ENCODE data around the gene MAP3K7. TPM values are rescaled to one million over a fixed set of nuclear protein-coding genes. Genes with fewer than 3 reads are reported as not detected.

Gene MAP3K7
- total and polyA plus RNA-seq, 10 donors = 15.6 to 56.9 (median 39.8) TPM

GRCh38 chr6:90521955-90522354, 64.9 kb downstream of the MAP3K7 start:
- no peak overlapping the region for H3K4me3 ChIP-seq
- no peak for TF ChIP-seq CTCF (IDR thresholded peaks at IDR 0.05 in 8 of 11, conservative IDR thresholded peaks at IDR 0.05 in 3 of 11)
- no peak for TF ChIP-seq POLR2AphosphoS5 (IDR thresholded peaks at IDR 0.05)
- no peak for TF ChIP-seq POLR2A (IDR thresholded peaks at IDR 0.05)
- DNase-seq = no peak
- no peak overlapping the region for H3K27ac ChIP-seq
- H3K9me3 ChIP-seq = no peaks in the 10 kb centered on the region
- no peaks in the 10 kb centered on the region for H3K27me3 ChIP-seq (replicated peaks in 1 of 7)
- peaks cover 0 to 4% (median 0%) of the 10 kb centered on the region in 6 donors for H3K4me1 ChIP-seq
- peaks cover 0 to 81% (median 47%) of the 10 kb centered on the region in 6 donors for H3K36me3 ChIP-seq
- 96 to 99% (median 98%) methylated on average over 1 of the region's 1 CpG for WGBS, 5 donors
- intact Hi-C loops (cut with DNase I; ENCODE audit: low total_unique reads) = no loop called here

- intact Hi-C loops (cut with DNase I; ENCODE audit: low total_unique reads) = no loop called here
These were observed 70.7 kb downstream of the MAP3K7 start for GRCh38 chr6:90516074-90516660.

GRCh38 chr6:90514496-90514895, 72.4 kb downstream of the MAP3K7 start:
- H3K36me3 ChIP-seq = peaks cover 0 to 91% (median 46%) of the 10 kb centered on the region in 6 donors
- H3K4me1 ChIP-seq = no peaks in the 10 kb centered on the region
- TF ChIP-seq POLR2AphosphoS5 (IDR thresholded peaks at IDR 0.05) (no peak), POLR2A (IDR thresholded peaks at IDR 0.05) (no peak), CTCF (IDR thresholded peaks at IDR 0.05 in 8 of 11, conservative IDR thresholded peaks at IDR 0.05 in 3 of 11) (no peak)
- no peak overlapping the region for H3K27ac ChIP-seq
- peaks cover 0 to 7% (median 3%) of the 10 kb centered on the region in 8 donors for H3K9me3 ChIP-seq
- no peaks in the 10 kb centered on the region for H3K27me3 ChIP-seq (replicated peaks in 1 of 7)
- 62 to 97% (median 85%) methylated on average over 3 of the region's 3 CpGs for WGBS, 5 donors
- no peak for DNase-seq
- H3K4me3 ChIP-seq = no peak overlapping the region
- intact Hi-C loops (cut with DNase I; ENCODE audit: low total_unique reads) = no loop called here

More at GRCh38 chr6:90516074-90516660, 70.7 kb downstream of the MAP3K7 start:
- DNase-seq = no peak
- Histone ChIP-seq H3K4me1 (no peaks in the 10 kb centered on the region), H3K9me3 (no peaks in the 10 kb centered on the region), H3K27me3 (replicated peaks in 1 of 7) (no peaks in the 10 kb centered on the region), H3K36me3 (peaks cover 0 to 100% (median 59%) of the 10 kb centered on the region in 6 donors), H3K27ac (no peak overlapping the region), H3K4me3 (no peak overlapping the region)
- WGBS, 5 donors = 90 to 96% (median 93%) methylated on average over 6 of the region's 6 CpGs
- TF ChIP-seq POLR2AphosphoS5 (IDR thresholded peaks at IDR 0.05) (no peak), CTCF (IDR thresholded peaks at IDR 0.05 in 8 of 11, conservative IDR thresholded peaks at IDR 0.05 in 3 of 11) (no peak), POLR2A (IDR thresholded peaks at IDR 0.05) (no peak)

- Histone ChIP-seq H3K27me3 (replicated peaks in 1 of 7) (no peaks in the 10 kb centered on the region), H3K4me3 (no peak overlapping the region), H3K36me3 (peaks cover 0 to 34% (median 6%) of the 10 kb centered on the region in 6 donors), H3K9me3 (peaks cover 0 to 28% (median 21%) of the 10 kb centered on the region in 8 donors), H3K4me1 (no peaks in the 10 kb centered on the region), H3K27ac (no peak overlapping the region)
- intact Hi-C loops (cut with DNase I; ENCODE audit: low total_unique reads) = no loop called here
- TF ChIP-seq POLR2A (IDR thresholded peaks at IDR 0.05) = no peak
- WGBS, 5 donors = 77 to 90% (median 86%) methylated on average over 5 of the region's 5 CpGs
- DNase-seq = no peak
These were observed 78.1 kb downstream of the MAP3K7 start for GRCh38 chr6:90508753-90509152.
